GM19193 (cell line): ENCODE measurements around the gene PTGER4.

ENCODE experiments used
- POLR2A ChIP-seq: IDR thresholded peaks from 4 replicates; pipeline ENCODE4 v1.6.1; 2011; ENCODE audit not compliant: insufficient read depth, insufficient read length; ENCODE audit errors: extremely low read depth

The PTGER4 gene

DNA sequence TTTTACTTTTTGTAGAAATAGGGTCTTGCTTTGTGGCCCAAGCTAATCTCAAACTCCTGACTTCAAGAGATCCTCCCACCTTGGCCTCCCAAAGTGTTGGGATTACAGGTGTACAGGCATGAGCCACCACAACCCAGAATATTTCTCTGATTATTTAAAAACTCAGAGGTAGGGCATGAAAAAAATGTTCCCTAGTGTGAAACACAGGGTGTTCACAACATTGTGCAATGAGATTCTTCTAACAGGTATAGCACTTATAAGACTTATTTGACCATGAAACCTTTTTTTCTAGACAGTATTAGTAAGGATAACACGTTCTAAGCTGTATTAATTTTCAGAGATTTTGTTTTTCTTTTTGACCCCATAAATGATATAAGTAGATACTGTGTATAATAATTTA, 13.1 kb upstream of the PTGER4 start:
- no peak for TF ChIP-seq POLR2A

DNA sequence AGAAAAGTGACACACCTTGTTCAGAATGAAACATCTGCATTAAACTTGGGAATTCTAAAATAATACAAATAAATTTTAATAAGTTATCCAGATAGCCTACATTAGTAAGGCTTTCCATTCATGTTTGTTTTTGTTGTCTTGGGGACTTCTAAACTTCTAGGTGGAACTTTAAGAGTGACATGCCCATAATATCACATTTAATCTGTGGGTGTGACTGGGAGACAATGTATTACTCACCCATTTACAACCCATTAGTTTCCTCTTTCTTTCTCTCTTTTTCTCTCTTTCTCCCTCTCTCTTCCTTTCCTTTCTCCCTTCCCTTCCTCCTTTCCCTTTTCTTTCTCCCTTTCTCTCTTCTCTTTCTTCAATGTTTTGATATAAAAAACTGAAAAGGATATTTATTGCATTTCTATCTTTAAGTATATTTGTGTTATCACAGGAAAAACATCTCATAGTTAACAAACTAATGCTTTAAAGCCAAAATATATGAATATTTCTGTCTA, 12.5 kb upstream of the PTGER4 start:
- no peak for TF ChIP-seq POLR2A

DNA sequence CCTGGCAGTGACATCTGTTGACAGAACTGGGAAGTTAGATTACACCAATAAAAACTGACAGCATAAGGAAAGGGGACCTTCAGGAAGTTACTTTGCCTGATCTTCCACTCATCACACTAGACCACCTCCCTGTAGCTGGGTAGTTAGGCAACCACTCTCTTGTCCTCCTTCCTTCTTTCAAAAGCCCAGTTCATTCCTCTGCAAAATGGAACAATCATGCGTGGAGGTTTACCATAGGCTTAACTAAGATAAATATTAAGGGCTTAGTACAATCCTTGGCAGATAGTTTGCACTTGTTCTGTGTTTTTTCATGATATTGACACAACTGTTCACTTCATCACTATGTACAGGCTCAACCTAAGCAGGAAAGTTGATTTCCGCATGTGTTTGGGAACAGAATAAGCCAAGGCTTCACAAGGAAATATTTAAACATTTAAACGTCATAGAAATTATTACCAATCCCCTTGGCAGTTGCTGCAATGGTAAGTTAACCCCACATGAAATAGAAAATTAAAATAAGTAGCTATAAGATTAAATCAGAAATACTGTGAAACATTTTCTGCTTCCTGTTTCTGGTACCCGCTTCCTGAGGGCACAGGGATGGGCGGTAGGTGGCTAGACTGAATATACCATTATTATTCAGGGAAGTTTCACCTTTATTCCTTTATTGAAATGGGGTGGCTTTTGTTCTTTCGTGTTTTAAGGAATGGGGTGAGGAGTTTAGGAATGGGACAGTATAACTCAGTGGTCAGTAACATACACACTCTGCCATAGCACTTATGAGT, 9.9 kb upstream of the PTGER4 start:
- no peak for TF ChIP-seq POLR2A

DNA sequence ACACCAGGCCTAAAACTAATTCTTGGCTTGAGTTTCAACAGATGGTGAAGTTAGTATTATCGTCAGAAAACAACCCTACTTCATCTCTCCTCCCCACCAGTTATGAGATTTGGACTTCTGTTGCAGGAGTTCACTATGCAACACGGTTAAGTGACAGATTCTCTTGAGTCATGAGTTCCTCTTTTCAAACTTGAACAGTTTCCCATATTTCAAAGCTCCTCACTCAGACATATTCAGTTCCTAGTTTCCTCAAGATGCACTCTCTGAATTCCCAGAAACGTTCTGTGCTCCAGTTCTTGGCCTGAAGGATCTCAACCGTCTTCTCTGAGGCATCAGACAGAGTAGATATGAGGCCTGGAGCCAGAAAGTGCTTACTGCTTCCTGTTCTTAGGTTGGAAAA, 7.3 kb upstream of the PTGER4 start:
- no peak for TF ChIP-seq POLR2A

DNA sequence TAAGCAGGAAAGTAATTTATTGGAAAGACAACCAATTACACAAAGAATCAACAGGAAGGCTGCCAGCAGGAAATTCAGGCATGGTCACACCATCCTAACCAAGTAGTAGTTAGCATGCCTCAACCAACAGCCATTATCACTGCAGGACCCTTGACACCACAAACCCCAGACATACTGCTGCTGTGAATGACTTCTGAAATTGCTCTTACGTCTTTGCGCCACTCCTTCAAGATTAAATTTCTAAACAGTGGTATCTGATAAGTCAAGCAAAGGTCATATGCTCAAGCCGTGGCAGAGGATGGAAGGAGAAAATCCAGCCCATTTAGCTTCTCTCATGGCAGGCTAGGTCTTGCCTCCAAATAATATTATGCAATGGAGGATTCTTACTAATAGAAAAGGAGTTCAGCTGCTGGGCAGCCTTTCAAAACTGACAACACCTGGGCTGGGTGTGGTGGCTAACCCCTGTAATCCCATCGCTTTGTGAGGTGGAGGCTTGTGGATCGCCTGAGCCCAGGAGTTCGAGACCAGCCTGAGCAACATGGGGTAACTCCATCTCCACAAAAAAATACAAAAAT, 5.0 kb upstream of the PTGER4 start:
- no peak for TF ChIP-seq POLR2A

- TF ChIP-seq POLR2A = no peak
These were observed 4.2 kb upstream of the PTGER4 start for GRCh38 chr5:40675396-40676133.

- TF ChIP-seq POLR2A = no peak
These were observed 2.9 kb upstream of the PTGER4 start for GRCh38 chr5:40676613-40677343.

DNA sequence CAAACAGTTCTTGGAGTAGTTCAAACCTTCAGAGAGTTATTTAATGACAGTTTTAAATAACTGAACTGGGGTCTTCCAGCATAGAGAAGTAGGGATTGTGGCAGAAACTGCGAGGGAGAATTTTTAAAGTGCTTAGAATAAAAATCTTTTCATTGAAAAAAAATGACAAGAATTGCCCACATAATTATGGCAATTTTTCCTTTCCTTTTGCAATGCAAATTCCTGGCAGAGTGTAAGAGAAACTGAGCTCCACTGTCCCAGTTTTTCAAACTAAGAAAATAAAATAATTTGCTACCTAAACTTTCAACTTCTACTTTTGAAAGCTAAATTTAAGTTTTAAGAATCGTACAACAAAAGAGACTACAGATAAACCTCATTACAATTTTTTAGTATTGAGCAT, 2.3 kb upstream of the PTGER4 start:
- no peak for TF ChIP-seq POLR2A

GRCh38 chr5:40678026-40678425, 1.7 kb upstream of the PTGER4 start:
- TF ChIP-seq POLR2A = no peak

- no peak for TF ChIP-seq POLR2A
These were observed 1.1 kb upstream of the PTGER4 start for GRCh38 chr5:40678460-40679147.

DNA sequence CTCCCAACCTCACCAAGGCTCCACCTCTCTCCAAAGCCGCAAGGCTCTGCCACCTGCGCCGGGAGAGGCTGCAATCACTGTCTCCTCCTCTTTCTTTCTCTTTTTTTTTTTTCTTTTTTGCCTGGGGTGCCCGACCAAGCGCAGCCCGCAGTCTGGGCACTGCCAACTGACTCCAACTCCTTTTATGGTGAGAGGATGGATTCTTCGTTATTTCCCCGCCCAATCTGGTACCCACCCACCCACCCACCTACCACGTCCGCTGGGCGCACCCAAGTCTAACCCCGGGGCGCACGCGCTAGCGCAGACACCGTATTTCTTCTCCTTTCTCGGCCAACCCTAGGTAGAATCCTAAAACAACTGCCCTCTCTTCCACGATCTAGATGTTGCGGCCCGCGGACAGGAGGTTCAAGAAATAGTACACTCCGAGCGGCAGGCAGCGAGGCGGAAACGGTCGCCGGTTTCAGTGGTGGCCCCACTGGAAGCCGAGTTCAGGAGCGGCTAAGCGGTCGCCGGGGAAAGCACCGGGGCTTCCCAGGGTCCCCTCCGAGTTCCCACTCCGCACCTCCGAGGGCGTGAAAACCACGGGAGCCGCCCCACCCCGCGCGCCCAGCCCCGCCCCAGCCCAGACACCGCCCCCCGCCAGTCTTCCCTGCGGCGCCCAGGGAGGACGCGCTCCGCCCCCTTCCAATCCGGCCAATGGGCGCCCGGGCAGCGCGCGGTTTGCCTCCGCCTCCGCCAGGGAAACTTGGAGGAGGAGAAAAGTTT, 385 bp upstream of the PTGER4 start:
- TF ChIP-seq POLR2A = no peak

DNA sequence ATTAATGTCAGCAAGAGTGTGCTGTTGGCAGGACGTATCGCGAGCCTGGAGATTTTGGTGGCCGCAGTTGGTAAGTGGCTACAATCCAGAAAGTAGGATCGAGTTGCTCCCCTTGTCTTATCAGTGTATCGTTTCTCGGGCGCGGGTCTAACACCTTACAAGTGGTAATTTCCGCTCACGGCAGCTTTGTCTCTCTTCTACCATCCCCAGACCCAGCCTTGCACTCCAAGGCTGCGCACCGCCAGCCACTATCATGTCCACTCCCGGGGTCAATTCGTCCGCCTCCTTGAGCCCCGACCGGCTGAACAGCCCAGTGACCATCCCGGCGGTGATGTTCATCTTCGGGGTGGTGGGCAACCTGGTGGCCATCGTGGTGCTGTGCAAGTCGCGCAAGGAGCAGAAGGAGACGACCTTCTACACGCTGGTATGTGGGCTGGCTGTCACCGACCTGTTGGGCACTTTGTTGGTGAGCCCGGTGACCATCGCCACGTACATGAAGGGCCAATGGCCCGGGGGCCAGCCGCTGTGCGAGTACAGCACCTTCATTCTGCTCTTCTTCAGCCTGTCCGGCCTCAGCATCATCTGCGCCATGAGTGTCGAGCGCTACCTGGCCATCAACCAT, 1.1 kb downstream of the PTGER4 start:
- no peak for TF ChIP-seq POLR2A

- no peak for TF ChIP-seq POLR2A
These were observed 1.8 kb downstream of the PTGER4 start for GRCh38 chr5:40681363-40682153.
